PFSK-1 (cell line): ENCODE measurements around the gene CRNN.

Experiments used
- POLR2AphosphoS5 ChIP-seq: IDR thresholded peaks from 2 replicates; pipeline ENCODE4 v1.6.1; 2012; ENCODE audit warnings: low read depth, mild to moderate bottlenecking, control low read depth, low read length, moderate library complexity
- TAF1 ChIP-seq: IDR thresholded peaks from 2 replicates; pipeline ENCODE4 v1.6.1; 2012; ENCODE audit warnings: low read length, control low read depth, borderline replicate concordance; ENCODE audit not compliant: insufficient read depth

GRCh38 chr1:152461544-152461943 lies 47.5 kb upstream of the CRNN start:
- TF ChIP-seq POLR2AphosphoS5 (no peak), TAF1 (no peak)
